ENCODE data around the gene SAP30BP.

Gene SAP30BP

DNA sequence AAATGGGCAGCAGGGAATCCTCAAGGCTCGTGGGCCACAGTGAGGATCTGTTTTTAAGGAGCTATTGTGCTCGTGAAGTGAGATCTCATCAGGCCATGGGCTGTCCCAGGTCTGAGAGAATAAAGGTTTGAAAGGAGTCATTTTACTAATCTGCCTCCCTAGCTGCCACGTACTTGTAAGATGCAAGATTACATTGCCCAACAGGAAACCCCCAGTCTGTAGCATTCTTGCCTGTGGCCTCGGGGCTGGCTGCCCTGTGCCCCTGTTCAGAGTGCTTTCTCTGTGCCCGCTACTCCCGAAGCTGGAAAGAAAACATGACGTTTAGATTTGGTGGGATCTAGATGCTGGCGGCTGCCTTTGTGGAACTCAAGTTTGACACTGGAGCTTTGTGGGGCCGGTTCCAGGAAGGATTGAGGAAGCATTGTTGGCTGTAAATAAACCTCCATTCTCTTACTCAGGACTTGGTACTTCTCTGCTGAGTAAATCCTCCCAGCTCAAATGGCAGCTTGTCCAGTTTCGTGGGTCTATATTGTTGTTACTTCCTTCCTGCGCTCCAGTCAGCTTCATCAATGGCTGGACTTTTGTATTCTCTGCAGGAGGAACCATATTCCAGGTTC is 21.2 kb downstream of the SAP30BP start:
- H3K9me3 ChIP-seq (ENCODE audit: control insufficient read depth, insufficient read depth, low read length), result no peaks in the 10 kb centered on the region
- peaks cover 83% of the 10 kb centered on the region for H3K36me3 ChIP-seq (ENCODE audit: control insufficient read depth, low read length)
- H3K4me1 ChIP-seq (ENCODE audit: control insufficient read depth, low read length), result peaks cover 72% of the 10 kb centered on the region
- H3K27ac ChIP-seq (ENCODE audit: low read depth, low read length), result peak overlapping the region; percentile 90
- peaks cover 9% of the 10 kb centered on the region; the same call in 1 of the 2 replicates for H4K20me1 ChIP-seq (ENCODE audit: control insufficient read depth, insufficient read depth, low read depth, low read length)
- no peaks in the 10 kb centered on the region for H3K27me3 ChIP-seq (ENCODE audit: control insufficient read depth, low read length)
- H3K79me2 ChIP-seq (ENCODE audit: control insufficient read depth, low read length), result peaks cover 99% of the 10 kb centered on the region
- peaks cover 21% of the 10 kb centered on the region for H3F3A ChIP-seq (ENCODE audit: control insufficient read depth, insufficient read depth)
- H3K4me3 ChIP-seq (ENCODE audit: low read length), result peak overlapping the region; percentile 62
- TF ChIP-seq CTCF (IDR thresholded peaks at IDR 0.05; ENCODE audit: low read depth, low read length, poor library complexity, severe bottlenecking) (peak; percentile 7), EZH2phosphoT487 (IDR thresholded peaks at IDR 0.05; ENCODE audit: borderline replicate concordance, low read length) (no peak)
- no peaks in the 10 kb centered on the region for H3K9me2 ChIP-seq (replicated peaks; ENCODE audit: control insufficient read depth, low read length)
- peak overlapping the region; percentile 92 for H3K4me2 ChIP-seq (ENCODE audit: low read length)

- peaks cover 92% of the 10 kb centered on the region for H3K79me2 ChIP-seq (ENCODE audit: control insufficient read depth, low read length)
- H3K4me3 ChIP-seq (ENCODE audit: low read length), result peak overlapping the region; percentile 62
- peaks cover 83% of the 10 kb centered on the region for H3K36me3 ChIP-seq (ENCODE audit: control insufficient read depth, low read length)
- H3K27me3 ChIP-seq (ENCODE audit: control insufficient read depth, low read length), result no peaks in the 10 kb centered on the region
- TF ChIP-seq EZH2phosphoT487 (IDR thresholded peaks at IDR 0.05; ENCODE audit: borderline replicate concordance, low read length) (no peak), CTCF (IDR thresholded peaks at IDR 0.05; ENCODE audit: low read depth, low read length, poor library complexity, severe bottlenecking) (no peak)
- H3K9me2 ChIP-seq (replicated peaks; ENCODE audit: control insufficient read depth, low read length), result no peaks in the 10 kb centered on the region
- H3F3A ChIP-seq (ENCODE audit: control insufficient read depth, insufficient read depth), result peaks cover 21% of the 10 kb centered on the region
- peaks cover 61% of the 10 kb centered on the region for H3K4me1 ChIP-seq (ENCODE audit: control insufficient read depth, low read length)
- peaks cover 14% of the 10 kb centered on the region for H4K20me1 ChIP-seq (ENCODE audit: control insufficient read depth, insufficient read depth, low read depth, low read length)
- H3K4me2 ChIP-seq (ENCODE audit: low read length), result peak overlapping the region; percentile 92
- H3K27ac ChIP-seq (ENCODE audit: low read depth, low read length), result peak overlapping the region; percentile 90
- H3K9me3 ChIP-seq (ENCODE audit: control insufficient read depth, insufficient read depth, low read length), result no peaks in the 10 kb centered on the region
Measured at GRCh38 chr17:75689441-75689873, 22.3 kb downstream of the SAP30BP start.

DNA sequence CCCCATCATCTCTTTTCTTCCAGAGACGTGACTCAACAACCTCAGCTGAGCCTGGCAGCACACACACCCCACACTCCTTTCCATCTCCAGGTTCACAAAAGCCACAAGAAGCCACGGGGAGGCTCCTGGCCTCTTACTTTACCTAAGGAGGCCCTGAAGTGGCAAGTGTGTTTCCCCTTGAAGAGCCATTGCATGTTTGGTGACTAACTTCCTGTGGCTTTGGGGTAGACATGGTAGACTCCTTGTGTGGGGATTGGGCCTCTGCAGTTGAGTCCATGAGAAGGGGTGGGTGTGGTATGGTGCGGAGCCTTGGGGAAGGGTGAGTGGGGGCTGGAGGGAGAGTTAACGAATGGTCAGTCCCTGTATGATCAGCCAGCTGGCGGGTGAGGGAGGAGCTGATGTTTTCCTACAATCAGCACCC is 24.2 kb downstream of the SAP30BP start:
- no peaks in the 10 kb centered on the region for H3K9me2 ChIP-seq (replicated peaks; ENCODE audit: control insufficient read depth, low read length)
- peaks cover 90% of the 10 kb centered on the region for H3K36me3 ChIP-seq (ENCODE audit: control insufficient read depth, low read length)
- no peaks in the 10 kb centered on the region for H3K27me3 ChIP-seq (ENCODE audit: control insufficient read depth, low read length)
- no peak overlapping the region for H3K4me2 ChIP-seq (ENCODE audit: low read length)
- H3K79me2 ChIP-seq (ENCODE audit: control insufficient read depth, low read length), result peaks cover 76% of the 10 kb centered on the region
- peaks cover 42% of the 10 kb centered on the region for H3K4me1 ChIP-seq (ENCODE audit: control insufficient read depth, low read length)
- peaks cover 14% of the 10 kb centered on the region for H4K20me1 ChIP-seq (ENCODE audit: control insufficient read depth, insufficient read depth, low read depth, low read length)
- no peak overlapping the region for H3K4me3 ChIP-seq (ENCODE audit: low read length)
- H3F3A ChIP-seq (ENCODE audit: control insufficient read depth, insufficient read depth), result peaks cover 21% of the 10 kb centered on the region
- no peak overlapping the region for H3K27ac ChIP-seq (ENCODE audit: low read depth, low read length)
- TF ChIP-seq CTCF (IDR thresholded peaks at IDR 0.05; ENCODE audit: low read depth, low read length, poor library complexity, severe bottlenecking) (no peak), EZH2phosphoT487 (IDR thresholded peaks at IDR 0.05; ENCODE audit: borderline replicate concordance, low read length) (no peak)
- H3K9me3 ChIP-seq (ENCODE audit: control insufficient read depth, insufficient read depth, low read length), result no peaks in the 10 kb centered on the region
